Kidney epithelial cell (primary cell): Measurements from ENCODE around the gene KRT32. TPM values are rescaled to one million over a fixed set of nuclear protein-coding genes. Genes with fewer than 3 reads are reported as not detected.

ENCODE experiments used
- DNase-seq: peaks from one replicate; pipeline ENCODE4 v3.0.0-alpha.2; 2010; ENCODE audit warnings: low read depth
- H3K27me3 ChIP-seq: 2 replicates; pipeline ENCODE4 v1.6.0; 2011; ENCODE audit warnings: low read length; ENCODE audit not compliant: control insufficient read depth, insufficient read depth
- H3K36me3 ChIP-seq: 2 replicates; pipeline ENCODE4 v1.5.1; 2011; ENCODE audit warnings: low read length; ENCODE audit not compliant: control insufficient read depth, insufficient read depth
- H3K4me3 ChIP-seq: 2 replicates; pipeline ENCODE4 v1.5.1; 2011; ENCODE audit warnings: low read depth, mild to moderate bottlenecking, control low read depth, low read length
- CTCF ChIP-seq: IDR thresholded peaks from 2 replicates; pipeline ENCODE4 v1.5.1; 2011; ENCODE audit warnings: mild to moderate bottlenecking, moderate library complexity, low read length, control low read depth, inconsistent platforms; ENCODE audit not compliant: insufficient read depth, poor library complexity, severe bottlenecking
- total RNA-seq: library from RNA; depleted of rRNA; stranded (reverse); fragments of >200 nt; gene quantifications from 2 replicates; pipeline ENCODE4 v1.2.3, GENCODE V29; 2015

The KRT32 gene
- total RNA-seq, 1 donor from 2014 or later: not detected

DNA sequence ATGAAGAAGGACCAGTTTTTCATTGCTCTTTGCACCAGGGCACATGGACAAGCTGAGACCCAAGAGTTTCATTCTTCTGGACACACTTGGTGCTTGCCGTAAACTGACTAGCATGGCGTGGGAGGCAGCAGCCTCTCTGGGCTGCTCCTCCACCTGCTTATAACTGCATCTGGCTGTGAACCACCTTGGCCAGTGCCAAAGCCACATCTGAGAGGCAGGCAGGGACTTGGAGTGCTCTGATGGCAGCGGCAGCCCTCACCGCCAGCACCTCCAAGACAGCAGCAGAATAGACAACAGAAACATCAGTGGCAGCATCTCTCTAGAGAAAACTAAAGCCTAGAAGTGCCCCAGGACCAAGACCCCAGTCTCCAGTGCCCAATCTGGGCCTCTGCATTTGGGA is 47.5 kb downstream of the KRT32 start:
- DNase-seq: no peak
- Histone ChIP-seq H3K27me3 (no peaks in the 10 kb centered on the region), H3K36me3 (no peaks in the 10 kb centered on the region), H3K4me3 (no peak overlapping the region)
- TF ChIP-seq CTCF: no peak

DNA sequence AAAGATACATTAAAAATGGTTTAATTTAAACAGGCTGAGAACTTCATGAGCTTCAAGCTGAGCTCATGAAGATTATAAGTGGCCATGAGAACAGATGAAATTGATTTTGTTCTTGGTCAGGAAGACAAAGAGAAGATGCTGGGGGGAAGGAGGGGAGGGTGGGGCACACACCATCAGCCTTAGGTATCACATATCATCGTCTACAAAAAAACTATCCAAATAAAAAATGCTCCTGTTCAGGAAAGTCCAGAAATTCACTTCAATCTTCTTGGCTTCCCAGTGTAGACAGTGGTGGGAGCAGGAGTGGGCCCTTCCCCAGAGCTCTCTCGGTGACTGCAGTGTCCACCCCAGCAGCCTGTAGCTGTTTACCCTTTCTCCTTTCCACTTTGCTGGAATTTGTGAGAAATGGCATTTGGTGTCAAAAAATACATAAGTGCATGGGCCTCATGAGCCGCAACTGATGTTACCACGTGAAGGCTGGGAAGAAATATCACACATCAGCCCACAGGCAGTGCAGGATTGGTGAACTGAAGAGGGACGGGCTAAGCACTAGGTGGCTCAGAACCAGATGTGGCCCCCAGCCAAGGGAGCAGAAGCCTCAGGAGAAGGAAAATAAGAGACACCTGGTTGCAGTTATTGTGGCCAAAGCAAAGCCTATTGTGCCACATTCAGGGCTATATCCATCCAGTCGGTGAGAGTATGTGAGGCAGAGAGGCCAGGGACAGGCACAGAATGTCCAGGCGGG is 48.9 kb downstream of the KRT32 start:
- no peak overlapping the region for H3K4me3 ChIP-seq
- no peaks in the 10 kb centered on the region for H3K36me3 ChIP-seq
- DNase-seq: no peak
- H3K27me3 ChIP-seq: no peaks in the 10 kb centered on the region
- no peak for TF ChIP-seq CTCF

DNA sequence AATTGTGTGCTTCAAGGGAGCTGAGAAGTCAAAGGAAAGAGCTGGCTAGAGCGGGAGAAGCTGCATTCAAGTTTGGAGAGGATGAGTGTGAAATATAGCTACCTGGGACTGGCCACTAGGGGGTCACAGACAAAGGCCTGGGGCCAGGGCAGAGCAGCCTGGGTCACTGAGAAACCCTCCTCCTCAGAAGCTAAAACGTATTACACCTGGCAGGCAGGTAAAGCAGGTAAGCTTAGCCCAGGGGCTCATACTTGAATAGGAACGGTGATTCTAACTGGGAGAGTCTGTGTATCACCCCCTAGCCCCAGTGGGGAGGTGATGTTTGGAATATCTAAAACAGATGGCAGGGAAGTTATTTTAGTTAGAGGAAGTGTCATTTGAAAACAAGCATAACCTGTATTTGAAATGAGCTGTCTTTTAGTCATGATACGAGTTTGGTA is 49.6 kb downstream of the KRT32 start:
- DNase-seq: no peak
- no peaks in the 10 kb centered on the region for H3K36me3 ChIP-seq
- no peak overlapping the region for H3K4me3 ChIP-seq

GRCh38 chr17:41417127-41417526 is 50.1 kb downstream of the KRT32 start:
- H3K4me3 ChIP-seq: no peak overlapping the region
- TF ChIP-seq CTCF: no peak
- no peak for DNase-seq
- H3K36me3 ChIP-seq: no peaks in the 10 kb centered on the region
- no peaks in the 10 kb centered on the region for H3K27me3 ChIP-seq

More for the DNA sequence above, 49.6 kb downstream of the KRT32 start:
- no peaks in the 10 kb centered on the region for H3K27me3 ChIP-seq
- peak; percentile 31 for TF ChIP-seq CTCF

DNA sequence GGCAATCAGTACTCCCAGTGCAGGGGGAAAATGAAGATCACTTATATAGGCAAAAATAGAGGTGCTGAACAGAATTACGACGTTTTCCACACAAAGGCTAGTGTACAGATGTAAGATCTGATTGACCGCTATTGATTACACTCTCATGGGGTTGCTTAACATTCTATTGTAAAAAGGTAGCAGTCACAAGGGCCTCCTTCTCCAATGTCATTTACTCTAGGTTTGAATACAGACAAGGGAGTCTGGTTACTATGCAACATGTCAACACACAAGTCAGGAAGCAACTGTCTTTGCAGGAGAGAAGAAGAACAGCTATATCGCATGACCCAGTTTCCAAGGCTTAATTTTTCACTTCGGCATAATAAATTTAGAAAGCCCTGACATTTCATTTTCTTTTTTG is 50.7 kb downstream of the KRT32 start:
- no peaks in the 10 kb centered on the region for H3K36me3 ChIP-seq
- no peaks in the 10 kb centered on the region for H3K27me3 ChIP-seq
- TF ChIP-seq CTCF: no peak
- no peak overlapping the region for H3K4me3 ChIP-seq
- no peak for DNase-seq

- no peak for TF ChIP-seq CTCF
- Histone ChIP-seq H3K36me3 (no peaks in the 10 kb centered on the region), H3K27me3 (no peaks in the 10 kb centered on the region), H3K4me3 (no peak overlapping the region)
- peak; percentile 48 for DNase-seq
Observed at GRCh38 chr17:41415833-41416335, 51.3 kb downstream of the KRT32 start.
